ENCODE data around the gene RAD51D. TPM values are rescaled to one million over a fixed set of nuclear protein-coding genes. Genes with fewer than 3 reads are reported as not detected.

The RAD51D gene
- total and polyA plus RNA-seq, 2 donors (not counting 1 experiment from before 2014, with no cell fraction given): 12.6 to 15.6 TPM

DNA sequence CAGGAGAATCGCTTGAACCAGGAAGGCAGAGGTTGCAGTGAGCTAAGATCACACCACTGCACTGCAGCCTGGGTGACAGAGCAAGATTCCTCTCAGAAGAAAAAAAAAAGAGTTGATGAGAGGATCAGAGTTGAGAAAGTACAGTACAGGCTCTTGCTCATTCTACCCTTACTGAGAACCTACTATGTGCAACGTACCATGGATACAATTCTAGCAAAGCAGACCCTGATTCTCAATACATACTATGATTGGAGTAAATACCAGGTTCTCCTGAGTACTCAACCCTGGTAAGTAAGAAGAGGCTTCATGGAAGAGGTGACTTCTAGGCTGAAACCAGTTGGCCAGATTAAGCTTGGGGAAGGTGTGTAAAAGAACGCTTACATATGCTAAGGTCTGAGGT, 57.4 kb downstream of the RAD51D start:
- Histone ChIP-seq H3K79me2 (ENCODE audit: control insufficient read depth, insufficient read depth, low read length) (peaks cover 7% of the 10 kb centered on the region), H3K9ac (ENCODE audit: insufficient read depth, low read length) (no peak overlapping the region), H3K4me1 (ENCODE audit: control insufficient read depth, extremely low read depth, insufficient read depth, low read length) (peaks cover 10% of the 10 kb centered on the region), H3K27me3 (ENCODE audit: control insufficient read depth, insufficient read depth, low read length) (no peaks in the 10 kb centered on the region), H3K9me3 (ENCODE audit: control insufficient read depth, insufficient read depth, low read depth, low read length) (no peaks in the 10 kb centered on the region), H4K20me1 (ENCODE audit: control insufficient read depth, extremely low read depth, insufficient read depth, low read length) (no peaks in the 10 kb centered on the region), H3K27ac (ENCODE audit: insufficient read depth, low read length) (no peak overlapping the region), H3K4me3 (replicated peaks in 1 of 4; ENCODE audit: control extremely low read depth in 1 of 4, insufficient read depth in 1 of 4, low read depth in 3 of 4, low read length in 4 of 4) (no peak overlapping the region), H2AFZ (ENCODE audit: low read length) (no peak overlapping the region), H3K4me2 (ENCODE audit: extremely low read depth, insufficient read depth, low read length) (no peak overlapping the region), H3K36me3 (ENCODE audit: control insufficient read depth, insufficient read depth, low read length) (no peaks in the 10 kb centered on the region)
- TF ChIP-seq EZH2 (IDR thresholded peaks at IDR 0.05; ENCODE audit: low read length, missing control alignments) (no peak), CTCF (conservative IDR thresholded peaks at IDR 0.05 in 1 of 2, IDR thresholded peaks at IDR 0.05 in 1 of 2; ENCODE audit: low read depth in 1 of 2, low read length in 2 of 2) (no peak)
- DNase-seq (ENCODE audit: low read depth in 2 of 2): no peak

GRCh38 chr17:35057332-35057915, 62.2 kb downstream of the RAD51D start:
- Histone ChIP-seq H4K20me1 (ENCODE audit: control insufficient read depth, extremely low read depth, insufficient read depth, low read length) (no peaks in the 10 kb centered on the region), H3K9ac (ENCODE audit: insufficient read depth, low read length) (no peak overlapping the region), H3K27ac (ENCODE audit: insufficient read depth, low read length) (no peak overlapping the region), H3K79me2 (ENCODE audit: control insufficient read depth, insufficient read depth, low read length) (peaks cover 2% of the 10 kb centered on the region), H3K9me3 (ENCODE audit: control insufficient read depth, insufficient read depth, low read depth, low read length) (no peaks in the 10 kb centered on the region), H3K4me1 (ENCODE audit: control insufficient read depth, extremely low read depth, insufficient read depth, low read length) (peaks cover 4% of the 10 kb centered on the region), H3K36me3 (ENCODE audit: control insufficient read depth, insufficient read depth, low read length) (no peaks in the 10 kb centered on the region), H3K4me2 (ENCODE audit: extremely low read depth, insufficient read depth, low read length) (no peak overlapping the region), H3K27me3 (ENCODE audit: control insufficient read depth, insufficient read depth, low read length) (no peaks in the 10 kb centered on the region), H3K4me3 (replicated peaks in 1 of 4; ENCODE audit: control extremely low read depth in 1 of 4, insufficient read depth in 1 of 4, low read depth in 3 of 4, low read length in 4 of 4) (no peak overlapping the region), H2AFZ (ENCODE audit: low read length) (no peak overlapping the region)
- DNase-seq (ENCODE audit: low read depth in 2 of 2): no peak
- no peak for TF ChIP-seq EZH2 (IDR thresholded peaks at IDR 0.05; ENCODE audit: low read length, missing control alignments)
- TF ChIP-seq CTCF (conservative IDR thresholded peaks at IDR 0.05 in 1 of 2, IDR thresholded peaks at IDR 0.05 in 1 of 2; ENCODE audit: low read depth in 1 of 2, low read length in 2 of 2): no peak

- H3K4me3 ChIP-seq (replicated peaks in 1 of 4; ENCODE audit: control extremely low read depth in 1 of 4, insufficient read depth in 1 of 4, low read depth in 3 of 4, low read length in 4 of 4): no peak overlapping the region
- DNase-seq (ENCODE audit: low read depth in 2 of 2): no peak
- H4K20me1 ChIP-seq (ENCODE audit: control insufficient read depth, extremely low read depth, insufficient read depth, low read length): no peaks in the 10 kb centered on the region
- H3K9ac ChIP-seq (ENCODE audit: insufficient read depth, low read length): no peak overlapping the region
- no peak for TF ChIP-seq EZH2 (IDR thresholded peaks at IDR 0.05; ENCODE audit: low read length, missing control alignments)
- TF ChIP-seq CTCF (conservative IDR thresholded peaks at IDR 0.05 in 1 of 2, IDR thresholded peaks at IDR 0.05 in 1 of 2; ENCODE audit: low read depth in 1 of 2, low read length in 2 of 2): no peak
- no peak overlapping the region for H2AFZ ChIP-seq (ENCODE audit: low read length)
- no peaks in the 10 kb centered on the region for H3K9me3 ChIP-seq (ENCODE audit: control insufficient read depth, insufficient read depth, low read depth, low read length)
- no peak overlapping the region for H3K4me2 ChIP-seq (ENCODE audit: extremely low read depth, insufficient read depth, low read length)
- H3K4me1 ChIP-seq (ENCODE audit: control insufficient read depth, extremely low read depth, insufficient read depth, low read length): peaks cover 7% of the 10 kb centered on the region
- no peak overlapping the region for H3K27ac ChIP-seq (ENCODE audit: insufficient read depth, low read length)
- no peaks in the 10 kb centered on the region for H3K27me3 ChIP-seq (ENCODE audit: control insufficient read depth, insufficient read depth, low read length)
- H3K79me2 ChIP-seq (ENCODE audit: control insufficient read depth, insufficient read depth, low read length): peaks cover 3% of the 10 kb centered on the region
- no peaks in the 10 kb centered on the region for H3K36me3 ChIP-seq (ENCODE audit: control insufficient read depth, insufficient read depth, low read length)
These were observed 63.6 kb downstream of the RAD51D start for GRCh38 chr17:35056013-35056412.

Data from fibroblast of lung (primary cell).